ENCODE data around the gene SHISA9. TPM values are rescaled to one million over a fixed set of nuclear protein-coding genes. Genes with fewer than 3 reads are reported as not detected.

The SHISA9 gene
- total and polyA plus RNA-seq, 4 donors: under 0.01 to 0.08 (median 0.07) TPM; not detected in 1

DNA sequence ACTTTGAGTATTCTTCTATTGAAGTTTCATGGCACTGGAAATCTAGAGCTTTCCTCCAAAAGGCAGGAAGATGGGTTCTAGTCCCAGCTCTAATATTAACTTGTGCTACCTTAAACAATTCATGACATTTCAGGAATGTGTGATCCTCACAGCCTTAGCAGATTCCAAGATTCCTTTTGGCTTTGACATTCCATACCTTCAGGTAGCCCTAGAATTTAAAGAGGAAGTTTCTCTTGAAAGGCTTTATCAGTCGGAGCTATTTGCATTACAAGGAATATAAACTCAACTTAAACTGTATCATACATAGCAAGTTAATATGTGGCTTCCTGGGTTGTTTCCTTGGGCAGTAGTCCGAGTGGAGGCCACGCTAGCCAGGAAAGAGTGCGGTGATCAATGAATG is 330.0 kb downstream of the SHISA9 start:
- H3K27me3 ChIP-seq (ENCODE audit: control insufficient read depth in 4 of 4, insufficient read depth in 4 of 4, low read length in 3 of 4): no peaks in the 10 kb centered on the region
- H3K27ac ChIP-seq (ENCODE audit: low read depth in 1 of 2, low read length in 2 of 2): no peak overlapping the region
- H3K36me3 ChIP-seq (ENCODE audit: control insufficient read depth in 4 of 4, insufficient read depth in 3 of 4, low read depth in 1 of 4, low read length in 3 of 4): no peaks in the 10 kb centered on the region
- DNase-seq (ENCODE audit: low spot score): no peak
- WGBS: 90% methylated on average over 4 of the region's 4 CpGs
- H3K9me3 ChIP-seq (ENCODE audit: control insufficient read depth in 4 of 4, low read length in 3 of 4): peaks cover 0 to 2% (median 0%) of the 10 kb centered on the region in 4 donors
- no peak for TF ChIP-seq HNF4G (IDR thresholded peaks at IDR 0.05)
- TF ChIP-seq, protein P1, sequence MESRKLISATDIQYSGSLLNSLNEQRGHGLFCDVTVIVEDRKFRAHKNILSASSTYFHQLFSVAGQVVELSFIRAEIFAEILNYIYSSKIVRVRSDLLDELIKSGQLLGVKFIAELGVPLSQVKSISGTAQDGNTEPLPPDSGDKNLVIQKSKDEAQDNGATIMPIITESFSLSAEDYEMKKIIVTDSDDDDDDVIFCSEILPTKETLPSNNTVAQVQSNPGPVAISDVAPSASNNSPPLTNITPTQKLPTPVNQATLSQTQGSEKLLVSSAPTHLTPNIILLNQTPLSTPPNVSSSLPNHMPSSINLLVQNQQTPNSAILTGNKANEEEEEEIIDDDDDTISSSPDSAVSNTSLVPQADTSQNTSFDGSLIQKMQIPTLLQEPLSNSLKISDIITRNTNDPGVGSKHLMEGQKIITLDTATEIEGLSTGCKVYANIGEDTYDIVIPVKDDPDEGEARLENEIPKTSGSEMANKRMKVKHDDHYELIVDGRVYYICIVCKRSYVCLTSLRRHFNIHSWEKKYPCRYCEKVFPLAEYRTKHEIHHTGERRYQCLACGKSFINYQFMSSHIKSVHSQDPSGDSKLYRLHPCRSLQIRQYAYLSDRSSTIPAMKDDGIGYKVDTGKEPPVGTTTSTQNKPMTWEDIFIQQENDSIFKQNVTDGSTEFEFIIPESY (IDR thresholded peaks at IDR 0.05): no peak
- TF ChIP-seq, protein P2, sequence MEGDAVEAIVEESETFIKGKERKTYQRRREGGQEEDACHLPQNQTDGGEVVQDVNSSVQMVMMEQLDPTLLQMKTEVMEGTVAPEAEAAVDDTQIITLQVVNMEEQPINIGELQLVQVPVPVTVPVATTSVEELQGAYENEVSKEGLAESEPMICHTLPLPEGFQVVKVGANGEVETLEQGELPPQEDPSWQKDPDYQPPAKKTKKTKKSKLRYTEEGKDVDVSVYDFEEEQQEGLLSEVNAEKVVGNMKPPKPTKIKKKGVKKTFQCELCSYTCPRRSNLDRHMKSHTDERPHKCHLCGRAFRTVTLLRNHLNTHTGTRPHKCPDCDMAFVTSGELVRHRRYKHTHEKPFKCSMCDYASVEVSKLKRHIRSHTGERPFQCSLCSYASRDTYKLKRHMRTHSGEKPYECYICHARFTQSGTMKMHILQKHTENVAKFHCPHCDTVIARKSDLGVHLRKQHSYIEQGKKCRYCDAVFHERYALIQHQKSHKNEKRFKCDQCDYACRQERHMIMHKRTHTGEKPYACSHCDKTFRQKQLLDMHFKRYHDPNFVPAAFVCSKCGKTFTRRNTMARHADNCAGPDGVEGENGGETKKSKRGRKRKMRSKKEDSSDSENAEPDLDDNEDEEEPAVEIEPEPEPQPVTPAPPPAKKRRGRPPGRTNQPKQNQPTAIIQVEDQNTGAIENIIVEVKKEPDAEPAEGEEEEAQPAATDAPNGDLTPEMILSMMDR (IDR thresholded peaks at IDR 0.05; ENCODE audit: low read depth, low read length, missing input control): no peak
- no peak for TF ChIP-seq RXRA (IDR thresholded peaks at IDR 0.05)
- TF ChIP-seq SP1 (IDR thresholded peaks at IDR 0.05): no peak
- TF ChIP-seq FOXA1 (IDR thresholded peaks at IDR 0.05): no peak
- H3K9ac ChIP-seq (ENCODE audit: low read depth in 1 of 2, low read length in 2 of 2): no peak overlapping the region
- H3K4me1 ChIP-seq (ENCODE audit: control insufficient read depth in 4 of 4, insufficient read depth in 4 of 4, low read length in 3 of 4): peaks cover 0 to 5% (median 0%) of the 10 kb centered on the region in 4 donors
- H3K4me3 ChIP-seq (ENCODE audit: low read depth in 1 of 3, low read length in 3 of 3): no peak overlapping the region

DNA sequence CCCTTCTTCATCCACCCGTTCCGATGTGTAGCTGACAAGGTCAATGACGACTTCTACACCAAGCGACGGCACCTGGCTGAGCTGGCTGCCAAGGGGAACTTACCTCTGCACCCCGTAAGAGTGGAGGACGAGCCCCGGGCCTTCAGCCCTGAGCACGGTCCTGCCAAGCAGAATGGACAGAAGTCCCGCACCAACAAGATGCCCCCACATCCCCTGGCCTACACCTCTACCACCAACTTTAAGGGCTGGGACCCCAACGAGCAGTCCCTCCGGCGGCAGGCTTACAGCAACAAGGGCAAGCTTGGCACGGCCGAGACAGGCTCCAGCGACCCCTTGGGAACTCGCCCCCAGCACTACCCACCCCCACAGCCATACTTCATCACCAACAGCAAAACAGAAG is 333.6 kb downstream of the SHISA9 start:
- Histone ChIP-seq H3K4me3 (ENCODE audit: low read depth in 1 of 3, low read length in 3 of 3) (no peak overlapping the region), H3K9ac (ENCODE audit: low read depth in 1 of 2, low read length in 2 of 2) (no peak overlapping the region), H3K27me3 (ENCODE audit: control insufficient read depth in 4 of 4, insufficient read depth in 4 of 4, low read length in 3 of 4) (no peaks in the 10 kb centered on the region), H3K9me3 (ENCODE audit: control insufficient read depth in 4 of 4, low read length in 3 of 4) (peaks cover 0 to 3% (median 0%) of the 10 kb centered on the region in 4 donors), H3K36me3 (ENCODE audit: control insufficient read depth in 4 of 4, insufficient read depth in 3 of 4, low read depth in 1 of 4, low read length in 3 of 4) (no peaks in the 10 kb centered on the region), H3K4me1 (ENCODE audit: control insufficient read depth in 4 of 4, insufficient read depth in 4 of 4, low read length in 3 of 4) (no peaks in the 10 kb centered on the region), H3K27ac (ENCODE audit: low read depth in 1 of 2, low read length in 2 of 2) (no peak overlapping the region)
- 94% methylated on average over 17 of the region's 17 CpGs for WGBS
- DNase-seq (ENCODE audit: low spot score): no peak
- TF ChIP-seq, protein P3, sequence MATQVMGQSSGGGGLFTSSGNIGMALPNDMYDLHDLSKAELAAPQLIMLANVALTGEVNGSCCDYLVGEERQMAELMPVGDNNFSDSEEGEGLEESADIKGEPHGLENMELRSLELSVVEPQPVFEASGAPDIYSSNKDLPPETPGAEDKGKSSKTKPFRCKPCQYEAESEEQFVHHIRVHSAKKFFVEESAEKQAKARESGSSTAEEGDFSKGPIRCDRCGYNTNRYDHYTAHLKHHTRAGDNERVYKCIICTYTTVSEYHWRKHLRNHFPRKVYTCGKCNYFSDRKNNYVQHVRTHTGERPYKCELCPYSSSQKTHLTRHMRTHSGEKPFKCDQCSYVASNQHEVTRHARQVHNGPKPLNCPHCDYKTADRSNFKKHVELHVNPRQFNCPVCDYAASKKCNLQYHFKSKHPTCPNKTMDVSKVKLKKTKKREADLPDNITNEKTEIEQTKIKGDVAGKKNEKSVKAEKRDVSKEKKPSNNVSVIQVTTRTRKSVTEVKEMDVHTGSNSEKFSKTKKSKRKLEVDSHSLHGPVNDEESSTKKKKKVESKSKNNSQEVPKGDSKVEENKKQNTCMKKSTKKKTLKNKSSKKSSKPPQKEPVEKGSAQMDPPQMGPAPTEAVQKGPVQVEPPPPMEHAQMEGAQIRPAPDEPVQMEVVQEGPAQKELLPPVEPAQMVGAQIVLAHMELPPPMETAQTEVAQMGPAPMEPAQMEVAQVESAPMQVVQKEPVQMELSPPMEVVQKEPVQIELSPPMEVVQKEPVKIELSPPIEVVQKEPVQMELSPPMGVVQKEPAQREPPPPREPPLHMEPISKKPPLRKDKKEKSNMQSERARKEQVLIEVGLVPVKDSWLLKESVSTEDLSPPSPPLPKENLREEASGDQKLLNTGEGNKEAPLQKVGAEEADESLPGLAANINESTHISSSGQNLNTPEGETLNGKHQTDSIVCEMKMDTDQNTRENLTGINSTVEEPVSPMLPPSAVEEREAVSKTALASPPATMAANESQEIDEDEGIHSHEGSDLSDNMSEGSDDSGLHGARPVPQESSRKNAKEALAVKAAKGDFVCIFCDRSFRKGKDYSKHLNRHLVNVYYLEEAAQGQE (IDR thresholded peaks at IDR 0.05): no peak
- TF ChIP-seq NR2F2 (IDR thresholded peaks at IDR 0.05) (no peak), RAD21 (IDR thresholded peaks at IDR 0.05) (no peak), FOXA1 (IDR thresholded peaks at IDR 0.05) (no peak), TAF1 (conservative IDR thresholded peaks at IDR 0.05) (no peak), SP1 (IDR thresholded peaks at IDR 0.05) (no peak), YY1 (IDR thresholded peaks at IDR 0.05) (no peak), RXRA (IDR thresholded peaks at IDR 0.05) (no peak), HNF4A (conservative IDR thresholded peaks at IDR 0.05) (no peak), JUND (IDR thresholded peaks at IDR 0.05) (no peak), HNF4G (IDR thresholded peaks at IDR 0.05) (no peak), FOXA2 (IDR thresholded peaks at IDR 0.05) (no peak)
- TF ChIP-seq, protein P4, sequence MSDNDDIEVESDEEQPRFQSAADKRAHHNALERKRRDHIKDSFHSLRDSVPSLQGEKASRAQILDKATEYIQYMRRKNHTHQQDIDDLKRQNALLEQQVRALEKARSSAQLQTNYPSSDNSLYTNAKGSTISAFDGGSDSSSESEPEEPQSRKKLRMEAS (IDR thresholded peaks at IDR 0.05): no peak
- TF ChIP-seq, protein P5, sequence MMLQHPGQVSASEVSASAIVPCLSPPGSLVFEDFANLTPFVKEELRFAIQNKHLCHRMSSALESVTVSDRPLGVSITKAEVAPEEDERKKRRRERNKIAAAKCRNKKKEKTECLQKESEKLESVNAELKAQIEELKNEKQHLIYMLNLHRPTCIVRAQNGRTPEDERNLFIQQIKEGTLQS (IDR thresholded peaks at IDR 0.05): no peak
